Fibroblast of lung (primary cell): ENCODE data around the gene CHKA.

Source experiments
- CTCF ChIP-seq, 2 donors: IDR thresholded peaks in 1 of 2; conservative IDR thresholded peaks in 1 of 2; 1 replicate in 1 of 2; 2 replicates in 1 of 2; pipeline ENCODE4 v1.5.1; 2011 to 2012; ENCODE audit warnings: low read length in 2 of 2, control low read depth in 1 of 2, inconsistent platforms in 1 of 2, low read depth in 1 of 2, mild to moderate bottlenecking in 1 of 2
- EZH2 ChIP-seq: IDR thresholded peaks from 2 replicates; pipeline ENCODE4 v1.5.1; 2012; ENCODE audit warnings: low read length, control low read depth, mild to moderate bottlenecking; ENCODE audit errors: missing control alignments

DNA sequence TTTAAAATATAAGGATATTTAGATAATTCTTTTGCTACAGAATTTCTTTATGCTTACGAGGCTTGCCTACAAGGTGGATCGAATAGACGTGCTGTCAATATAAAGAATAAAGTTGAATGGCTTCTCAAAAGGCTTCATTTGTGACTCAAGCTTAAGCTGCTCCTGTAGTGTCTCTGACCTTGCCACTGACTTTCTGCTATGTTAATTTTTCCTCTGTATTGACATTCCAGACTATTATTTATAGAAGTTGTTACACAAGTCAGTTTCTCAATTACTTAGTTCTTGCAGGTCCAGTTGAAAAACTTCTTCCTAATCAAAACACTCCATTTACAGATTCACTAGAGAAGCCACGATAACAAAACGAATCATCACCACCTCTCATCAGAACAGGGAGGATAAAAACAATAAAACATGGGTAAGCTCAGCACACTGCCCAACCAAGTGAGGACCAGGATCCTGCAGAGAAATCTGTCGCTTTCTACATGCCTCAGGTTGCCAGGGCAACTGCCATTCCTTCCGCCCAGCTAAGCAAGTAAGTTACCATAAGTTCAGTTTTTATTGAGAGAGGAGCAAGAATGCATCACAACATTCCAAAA, 39.0 kb upstream of the CHKA start:
- TF ChIP-seq EZH2 (no peak), CTCF (conservative IDR thresholded peaks at IDR 0.05 in 1 of 2, IDR thresholded peaks at IDR 0.05 in 1 of 2; ENCODE audit: low read depth in 1 of 2, low read length in 2 of 2) (no peak)
